Stomach (tissue), 4 donors: Measurements from ENCODE around the gene AGAP1.

Experiments used
- EP300 ChIP-seq: sonication (generic); formaldehyde crosslinking; IDR thresholded peaks from one replicate; pipeline ENCODE4 v1.6.1; 2017; ENCODE audit warnings: antibody characterized with exemption
- POLR2A ChIP-seq, 4 donors: fragments of 450-650 bp; IDR thresholded peaks; one replicate each; pipeline ENCODE4 v1.6.1; 2016; ENCODE audit warnings: antibody characterized with exemption in 4 of 4, control low read depth in 2 of 4, mild to moderate bottlenecking in 1 of 4, moderate library complexity in 1 of 4
- TF ChIP-seq, protein P1 (sequence below), 7 experiments: fragments of 450-650 bp in 4 of 7; fragments of 200-600 bp in 3 of 7; sonication (generic) in 3 of 7; IDR thresholded peaks; one replicate each; pipeline ENCODE4 v1.5.1; 2016 to 2019; ENCODE audit warnings: antibody characterized with exemption in 7 of 7, control low read depth in 2 of 7, mild to moderate bottlenecking in 1 of 7

DNA sequence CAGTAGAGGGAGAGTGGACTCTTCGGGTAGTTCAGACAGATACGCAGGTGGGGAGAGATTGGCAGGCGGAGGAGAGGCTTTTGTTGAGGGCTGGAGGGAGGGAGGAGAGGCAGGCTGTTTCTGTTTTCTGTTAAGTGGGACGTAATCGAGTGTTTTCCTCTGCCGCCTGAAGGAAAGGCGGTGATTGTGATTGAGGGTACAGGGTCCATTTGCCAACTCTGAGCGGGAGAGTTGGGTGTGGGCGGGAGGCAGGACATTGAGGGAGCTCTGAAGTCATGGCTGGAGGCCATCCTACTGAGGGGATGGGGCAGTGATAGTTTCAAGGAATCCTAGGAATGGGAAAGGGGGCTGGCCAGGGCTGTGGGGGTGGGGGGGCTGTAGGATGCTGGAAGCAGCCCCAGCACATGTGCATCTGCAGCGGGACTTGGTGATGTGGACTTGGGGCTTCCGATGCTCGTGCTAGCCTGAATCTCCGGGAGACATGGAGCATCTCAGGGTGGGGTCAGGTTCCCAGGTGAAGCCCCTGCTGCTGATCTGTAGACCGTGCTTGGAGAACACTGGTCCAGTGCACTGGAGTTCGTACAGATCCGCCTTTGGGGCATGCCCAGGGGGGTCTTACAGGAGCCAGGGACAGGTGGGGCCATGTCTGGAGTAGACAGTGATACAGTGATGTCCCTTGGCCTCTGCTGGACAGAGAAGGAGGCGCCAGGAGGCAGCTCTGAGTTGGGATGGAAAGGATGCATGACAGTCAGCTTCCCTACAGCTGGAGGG, 167.5 kb downstream of the AGAP1 start:
- TF ChIP-seq EP300 (no peak), POLR2A (IDR thresholded peaks at IDR 0.05) (no peak)
- TF ChIP-seq, protein P1, sequence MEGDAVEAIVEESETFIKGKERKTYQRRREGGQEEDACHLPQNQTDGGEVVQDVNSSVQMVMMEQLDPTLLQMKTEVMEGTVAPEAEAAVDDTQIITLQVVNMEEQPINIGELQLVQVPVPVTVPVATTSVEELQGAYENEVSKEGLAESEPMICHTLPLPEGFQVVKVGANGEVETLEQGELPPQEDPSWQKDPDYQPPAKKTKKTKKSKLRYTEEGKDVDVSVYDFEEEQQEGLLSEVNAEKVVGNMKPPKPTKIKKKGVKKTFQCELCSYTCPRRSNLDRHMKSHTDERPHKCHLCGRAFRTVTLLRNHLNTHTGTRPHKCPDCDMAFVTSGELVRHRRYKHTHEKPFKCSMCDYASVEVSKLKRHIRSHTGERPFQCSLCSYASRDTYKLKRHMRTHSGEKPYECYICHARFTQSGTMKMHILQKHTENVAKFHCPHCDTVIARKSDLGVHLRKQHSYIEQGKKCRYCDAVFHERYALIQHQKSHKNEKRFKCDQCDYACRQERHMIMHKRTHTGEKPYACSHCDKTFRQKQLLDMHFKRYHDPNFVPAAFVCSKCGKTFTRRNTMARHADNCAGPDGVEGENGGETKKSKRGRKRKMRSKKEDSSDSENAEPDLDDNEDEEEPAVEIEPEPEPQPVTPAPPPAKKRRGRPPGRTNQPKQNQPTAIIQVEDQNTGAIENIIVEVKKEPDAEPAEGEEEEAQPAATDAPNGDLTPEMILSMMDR (IDR thresholded peaks at IDR 0.05), result no peak
